ENCODE data around the gene SPATA33. TPM values are rescaled to one million over a fixed set of nuclear protein-coding genes. Genes with fewer than 3 reads are reported as not detected.
A peak's percentile ranks its signal among the peaks of the same experiment; 100 is the strongest.

Gene SPATA33
- polyA plus RNA-seq, 2 of the 4 experiments (the other 2 are of a cell fraction): 6.1 to 12.1 TPM

DNA sequence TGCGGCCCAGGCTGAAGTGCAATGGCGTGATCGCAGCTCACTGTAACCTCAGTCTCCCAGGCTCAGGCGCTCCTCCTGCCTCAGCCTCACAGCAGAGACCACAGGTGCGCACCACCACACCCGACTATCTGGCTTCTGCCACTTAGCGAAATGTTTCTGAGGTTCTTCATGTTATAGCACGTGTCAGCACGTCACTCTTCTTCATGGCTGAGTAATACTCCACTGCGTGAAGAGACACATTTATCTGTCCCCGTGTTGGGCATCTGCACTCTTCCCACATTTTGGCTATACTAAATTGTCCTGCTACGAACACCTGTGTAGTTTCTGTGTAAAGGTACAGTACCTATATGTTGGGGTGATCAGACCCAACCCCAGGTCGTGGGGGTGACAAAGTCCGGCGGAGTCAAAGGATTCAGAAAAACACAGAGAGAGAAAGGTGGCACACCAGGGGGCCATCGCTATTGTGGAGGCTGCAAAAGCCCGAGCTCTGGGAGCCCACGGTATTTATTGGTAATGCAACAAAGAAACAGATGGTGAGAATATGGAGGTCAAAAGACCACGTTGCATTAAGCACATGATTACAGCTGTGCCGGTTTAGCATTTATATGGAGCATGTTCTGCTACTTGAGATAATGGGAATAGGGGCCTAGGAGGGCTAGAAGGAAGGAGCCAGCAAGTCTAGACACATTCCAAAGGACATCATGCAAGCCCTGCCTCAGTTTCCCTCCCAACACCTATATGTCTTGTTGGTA is 45.0 kb upstream of the SPATA33 start:
- H3K4me2 ChIP-seq: no peak overlapping the region
- peaks cover 19% of the 10 kb centered on the region for H3K4me1 ChIP-seq
- CTCF ChIA-PET: interaction anchor here (1.4 to 8.7 kb wide), 5 partner anchors 12 to 54 kb away, joined by 3 to 143 read pairs (median 49); partner anchors contain the start of gene CPNE7
- no peak overlapping the region; a peak in 1 of 6 replicates for H3K27ac ChIP-seq
- no peak for DNase-seq (ENCODE audit: low read depth in 1 of 2, low spot score in 1 of 2)
- no peaks in the 10 kb centered on the region for H3K9me3 ChIP-seq
- H3K4me3 ChIP-seq: no peak overlapping the region
- whole genome bisulfite sequencing (ENCODE audit: missing lambda C conversion rate): 71% methylated on average over 20 of the region's 20 CpGs
- POLR2A ChIA-PET: no interaction called here
- ATAC-seq: no peak
- no peak for FAIRE-seq
- no peak for TF ChIP-seq EP300 (IDR thresholded peaks at IDR 0.05)
- TF ChIP-seq GATA3 (IDR thresholded peaks at IDR 0.05; ENCODE audit: borderline replicate concordance): no peak
- no peak for TF ChIP-seq NFE2L2 (conservative IDR thresholded peaks at IDR 0.05; ENCODE audit: low read length)
- TF ChIP-seq, protein P1, sequence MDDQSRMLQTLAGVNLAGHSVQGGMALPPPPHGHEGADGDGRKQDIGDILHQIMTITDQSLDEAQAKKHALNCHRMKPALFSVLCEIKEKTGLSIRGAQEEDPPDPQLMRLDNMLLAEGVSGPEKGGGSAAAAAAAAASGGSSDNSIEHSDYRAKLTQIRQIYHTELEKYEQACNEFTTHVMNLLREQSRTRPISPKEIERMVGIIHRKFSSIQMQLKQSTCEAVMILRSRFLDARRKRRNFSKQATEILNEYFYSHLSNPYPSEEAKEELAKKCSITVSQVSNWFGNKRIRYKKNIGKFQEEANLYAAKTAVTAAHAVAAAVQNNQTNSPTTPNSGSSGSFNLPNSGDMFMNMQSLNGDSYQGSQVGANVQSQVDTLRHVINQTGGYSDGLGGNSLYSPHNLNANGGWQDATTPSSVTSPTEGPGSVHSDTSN (IDR thresholded peaks at IDR 0.05): no peak
- TF ChIP-seq, protein P2, sequence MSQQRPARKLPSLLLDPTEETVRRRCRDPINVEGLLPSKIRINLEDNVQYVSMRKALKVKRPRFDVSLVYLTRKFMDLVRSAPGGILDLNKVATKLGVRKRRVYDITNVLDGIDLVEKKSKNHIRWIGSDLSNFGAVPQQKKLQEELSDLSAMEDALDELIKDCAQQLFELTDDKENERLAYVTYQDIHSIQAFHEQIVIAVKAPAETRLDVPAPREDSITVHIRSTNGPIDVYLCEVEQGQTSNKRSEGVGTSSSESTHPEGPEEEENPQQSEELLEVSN (IDR thresholded peaks at IDR 0.05; ENCODE audit: borderline replicate concordance, low read depth): no peak
- TF ChIP-seq MYC (IDR thresholded peaks at IDR 0.05; ENCODE audit: borderline replicate concordance, low read length): no peak
- TF ChIP-seq JUNB (IDR thresholded peaks at IDR 0.05): no peak
- no peak for TF ChIP-seq RFX5 (IDR thresholded peaks at IDR 0.05)
- TF ChIP-seq EHMT2 (IDR thresholded peaks at IDR 0.05; ENCODE audit: low read depth): no peak
- TF ChIP-seq TFCP2L1 (CRISPR knock-in tag; IDR thresholded peaks at IDR 0.05): no peak
- TF ChIP-seq RAD21 (conservative IDR thresholded peaks at IDR 0.05 in 1 of 2, IDR thresholded peaks at IDR 0.05 in 1 of 2): no peak
- TF ChIP-seq CBX8 (IDR thresholded peaks at IDR 0.05): no peak
- TF ChIP-seq RCOR1 (IDR thresholded peaks at IDR 0.05; ENCODE audit: low read depth, low read length): no peak
- no peak for TF ChIP-seq ZSCAN20 (CRISPR knock-in tag; IDR thresholded peaks at IDR 0.05)
- TF ChIP-seq, protein P3, sequence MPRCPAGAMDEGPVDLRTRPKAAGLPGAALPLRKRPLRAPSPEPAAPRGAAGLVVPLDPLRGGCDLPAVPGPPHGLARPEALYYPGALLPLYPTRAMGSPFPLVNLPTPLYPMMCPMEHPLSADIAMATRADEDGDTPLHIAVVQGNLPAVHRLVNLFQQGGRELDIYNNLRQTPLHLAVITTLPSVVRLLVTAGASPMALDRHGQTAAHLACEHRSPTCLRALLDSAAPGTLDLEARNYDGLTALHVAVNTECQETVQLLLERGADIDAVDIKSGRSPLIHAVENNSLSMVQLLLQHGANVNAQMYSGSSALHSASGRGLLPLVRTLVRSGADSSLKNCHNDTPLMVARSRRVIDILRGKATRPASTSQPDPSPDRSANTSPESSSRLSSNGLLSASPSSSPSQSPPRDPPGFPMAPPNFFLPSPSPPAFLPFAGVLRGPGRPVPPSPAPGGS (IDR thresholded peaks at IDR 0.05): no peak
- TF ChIP-seq CHD4 (IDR thresholded peaks at IDR 0.05; ENCODE audit: borderline replicate concordance): no peak
- TF ChIP-seq FOSL2 (IDR thresholded peaks at IDR 0.05): no peak
- no peak for TF ChIP-seq FOSL2 (CRISPR knock-in tag; IDR thresholded peaks at IDR 0.05)
- TF ChIP-seq RNF2 (IDR thresholded peaks at IDR 0.05; ENCODE audit: borderline replicate concordance, low read depth): no peak
- TF ChIP-seq, protein P4, sequence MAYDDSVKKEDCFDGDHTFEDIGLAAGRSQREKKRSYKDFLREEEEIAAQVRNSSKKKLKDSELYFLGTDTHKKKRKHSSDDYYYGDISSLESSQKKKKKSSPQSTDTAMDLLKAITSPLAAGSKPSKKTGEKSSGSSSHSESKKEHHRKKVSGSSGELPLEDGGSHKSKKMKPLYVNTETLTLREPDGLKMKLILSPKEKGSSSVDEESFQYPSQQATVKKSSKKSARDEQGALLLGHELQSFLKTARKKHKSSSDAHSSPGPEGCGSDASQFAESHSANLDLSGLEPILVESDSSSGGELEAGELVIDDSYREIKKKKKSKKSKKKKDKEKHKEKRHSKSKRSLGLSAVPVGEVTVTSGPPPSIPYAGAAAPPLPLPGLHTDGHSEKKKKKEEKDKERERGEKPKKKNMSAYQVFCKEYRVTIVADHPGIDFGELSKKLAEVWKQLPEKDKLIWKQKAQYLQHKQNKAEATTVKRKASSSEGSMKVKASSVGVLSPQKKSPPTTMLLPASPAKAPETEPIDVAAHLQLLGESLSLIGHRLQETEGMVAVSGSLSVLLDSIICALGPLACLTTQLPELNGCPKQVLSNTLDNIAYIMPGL (CRISPR knock-in tag; IDR thresholded peaks at IDR 0.05; ENCODE audit: borderline replicate concordance): no peak

DNA sequence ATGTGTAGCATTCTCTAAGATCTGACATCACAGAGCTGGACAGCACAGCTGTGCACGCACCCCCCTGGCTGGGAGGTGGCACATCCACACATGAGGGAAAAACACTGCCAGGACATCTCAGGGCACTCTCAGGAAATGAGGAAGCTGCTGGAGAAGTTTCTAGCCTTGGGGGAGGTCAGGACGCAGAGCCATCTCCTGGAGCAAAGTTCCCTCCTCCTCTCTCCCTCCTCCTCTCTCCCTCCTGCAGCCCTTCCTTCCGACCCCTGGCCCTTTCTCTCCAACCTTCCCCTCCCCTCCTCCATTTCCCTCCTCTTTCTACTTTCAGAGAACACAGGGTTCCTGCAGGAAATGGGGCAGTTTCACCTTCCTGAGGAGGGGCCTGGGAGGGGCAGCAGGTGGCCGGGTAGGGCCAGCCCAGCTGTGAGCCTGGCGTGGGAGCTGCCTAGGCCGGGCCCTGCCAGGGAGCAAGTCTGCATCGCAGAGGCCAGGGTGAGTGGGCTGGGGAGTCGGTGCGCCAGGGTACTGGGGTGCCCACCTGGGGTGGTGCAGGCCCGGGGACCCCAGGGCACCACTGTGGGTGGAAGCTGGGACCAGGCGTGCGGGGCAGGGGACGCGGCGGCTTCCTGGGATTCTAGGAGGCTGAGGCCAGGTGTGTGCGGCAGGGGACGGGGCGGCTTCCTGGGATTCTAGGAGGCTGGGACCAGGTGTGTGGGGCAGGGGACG is 44.2 kb upstream of the SPATA33 start, which contains the start of gene DPEP1:
Gene DPEP1 (plus strand): TSS at position 412 of the 723 bp plus-strand sequence. CDS start 16,769 bp downstream, outside the sequence.
- ATAC-seq: no peak; a peak in 1 of 6 replicates
- Histone ChIP-seq H3K4me3 (no peak within 1 kb of the TSS), H3K27ac (peak within 1 kb of the TSS in 1 of 2 experiments; percentile 10; a peak in 2 of 6 replicates), H3K4me1 (peaks cover 24% of the 10 kb centered on the region), H3K9me3 (no peaks in the 10 kb centered on the region), H3K4me2 (no peak within 1 kb of the TSS)
- 79% methylated on average over 8 of the region's 19 CpGs for WGBS (ENCODE audit: missing lambda C conversion rate)
- FAIRE-seq: no peak
- no peak for DNase-seq (ENCODE audit: low read depth in 1 of 2, low spot score in 1 of 2)
- ChIA-PET POLR2A (no interaction called here), CTCF (interaction anchor here (0.5 to 8.7 kb wide), 8 partner anchors 12 to 131 kb away, joined by 3 to 143 read pairs (median 20); partner anchors contain the start of gene CPNE7)
- TF ChIP-seq KDM1A (IDR thresholded peaks at IDR 0.05; ENCODE audit: low read depth): no peak
- TF ChIP-seq TP53 (CRISPR knock-in tag; IDR thresholded peaks at IDR 0.05): no peak
- TF ChIP-seq, protein P5, sequence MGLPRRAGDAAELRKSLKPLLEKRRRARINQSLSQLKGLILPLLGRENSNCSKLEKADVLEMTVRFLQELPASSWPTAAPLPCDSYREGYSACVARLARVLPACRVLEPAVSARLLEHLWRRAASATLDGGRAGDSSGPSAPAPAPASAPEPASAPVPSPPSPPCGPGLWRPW (IDR thresholded peaks at IDR 0.05): no peak
- no peak for TF ChIP-seq PHF8 (IDR thresholded peaks at IDR 0.05; ENCODE audit: borderline replicate concordance, low read depth)
- TF ChIP-seq, protein P6, sequence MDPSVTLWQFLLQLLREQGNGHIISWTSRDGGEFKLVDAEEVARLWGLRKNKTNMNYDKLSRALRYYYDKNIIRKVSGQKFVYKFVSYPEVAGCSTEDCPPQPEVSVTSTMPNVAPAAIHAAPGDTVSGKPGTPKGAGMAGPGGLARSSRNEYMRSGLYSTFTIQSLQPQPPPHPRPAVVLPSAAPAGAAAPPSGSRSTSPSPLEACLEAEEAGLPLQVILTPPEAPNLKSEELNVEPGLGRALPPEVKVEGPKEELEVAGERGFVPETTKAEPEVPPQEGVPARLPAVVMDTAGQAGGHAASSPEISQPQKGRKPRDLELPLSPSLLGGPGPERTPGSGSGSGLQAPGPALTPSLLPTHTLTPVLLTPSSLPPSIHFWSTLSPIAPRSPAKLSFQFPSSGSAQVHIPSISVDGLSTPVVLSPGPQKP (IDR thresholded peaks at IDR 0.05; ENCODE audit: low read depth, low read length): no peak
- no peak for TF ChIP-seq ESRRA (IDR thresholded peaks at IDR 0.05; ENCODE audit: borderline replicate concordance, low read length)
- TF ChIP-seq CBX8 (IDR thresholded peaks at IDR 0.05): no peak
- TF ChIP-seq, protein P7, sequence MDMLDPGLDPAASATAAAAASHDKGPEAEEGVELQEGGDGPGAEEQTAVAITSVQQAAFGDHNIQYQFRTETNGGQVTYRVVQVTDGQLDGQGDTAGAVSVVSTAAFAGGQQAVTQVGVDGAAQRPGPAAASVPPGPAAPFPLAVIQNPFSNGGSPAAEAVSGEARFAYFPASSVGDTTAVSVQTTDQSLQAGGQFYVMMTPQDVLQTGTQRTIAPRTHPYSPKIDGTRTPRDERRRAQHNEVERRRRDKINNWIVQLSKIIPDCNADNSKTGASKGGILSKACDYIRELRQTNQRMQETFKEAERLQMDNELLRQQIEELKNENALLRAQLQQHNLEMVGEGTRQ (IDR thresholded peaks at IDR 0.05): no peak
- TF ChIP-seq RFX5 (IDR thresholded peaks at IDR 0.05): no peak
- no peak for TF ChIP-seq SMC3 (IDR thresholded peaks at IDR 0.05)

Data from A549 (cell line).